Activated T-helper 1 cell treated with anti-CD3 and anti-CD28 coated beads, Interleukin-2, amount 50 U/mL, for 16 hours (primary cell): ENCODE measurements around the gene SMYD1.

Experiments
- DNase-seq, 2 donors: peaks; one replicate each; pipeline ENCODE4 v3.0.0-alpha.2; 2020; ENCODE audit warnings: low read depth in 1 of 2, low spot score in 1 of 2

Gene SMYD1

GRCh38 chr2:88055371-88056128 is 12.1 kb upstream of the SMYD1 start, which contains the start of gene KRCC1:
Gene KRCC1, minus strand, starts transcription at chr2:88055783. Its CDS starts 27,220 bp downstream, at chr2:88028563.
- peak; percentile 86 to 92 for DNase-seq

- no peak for DNase-seq
These were observed 10.2 kb upstream of the SMYD1 start for GRCh38 chr2:88057437-88057844.

- no peak for DNase-seq
These were observed 9.4 kb upstream of the SMYD1 start for GRCh38 chr2:88058191-88058590.

GRCh38 chr2:88059979-88060906 is 7.4 kb upstream of the SMYD1 start:
- DNase-seq = no peak

DNA sequence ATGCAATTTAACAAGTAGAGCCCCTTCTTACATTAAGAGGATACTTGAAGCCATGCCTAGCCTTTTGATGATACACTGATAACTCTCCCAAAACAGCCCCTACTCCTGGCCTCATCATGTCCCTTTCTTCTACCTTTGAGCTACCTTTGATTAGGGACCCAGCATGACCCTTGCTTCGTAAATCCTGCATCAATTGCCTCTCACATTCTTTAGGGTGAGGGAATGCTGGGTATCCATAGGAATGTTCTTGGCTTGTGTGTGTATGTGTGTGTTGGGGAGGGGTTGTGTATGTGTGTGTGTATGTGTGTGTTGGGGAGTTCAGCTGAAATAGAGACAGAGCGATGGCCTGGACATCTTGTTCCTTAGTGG is 6.7 kb upstream of the SMYD1 start:
- DNase-seq = no peak

DNA sequence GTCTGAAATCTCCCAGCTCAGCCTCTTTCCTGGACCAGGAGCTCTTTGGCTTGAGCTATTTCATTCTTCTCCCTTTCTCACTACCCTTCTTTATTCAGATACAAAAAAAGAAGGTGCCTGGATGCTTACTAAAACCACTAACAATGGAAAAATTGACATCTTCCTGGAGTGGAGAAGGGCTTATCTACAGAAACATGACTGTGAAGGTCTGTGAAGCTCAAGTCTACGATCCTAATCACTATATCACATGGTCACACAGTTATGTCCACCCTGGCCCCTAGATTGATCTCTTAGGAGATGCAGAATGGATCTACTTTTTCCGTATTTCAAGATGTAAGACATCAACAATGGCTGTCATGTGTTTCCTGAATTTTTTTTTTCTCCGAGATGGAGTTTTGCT is 6.3 kb upstream of the SMYD1 start:
- DNase-seq = no peak

- DNase-seq = no peak
These were observed 1.1 kb upstream of the SMYD1 start for GRCh38 chr2:88066543-88066942.

GRCh38 chr2:88067189-88067588 is 436 bp upstream of the SMYD1 start:
- DNase-seq = no peak

DNA sequence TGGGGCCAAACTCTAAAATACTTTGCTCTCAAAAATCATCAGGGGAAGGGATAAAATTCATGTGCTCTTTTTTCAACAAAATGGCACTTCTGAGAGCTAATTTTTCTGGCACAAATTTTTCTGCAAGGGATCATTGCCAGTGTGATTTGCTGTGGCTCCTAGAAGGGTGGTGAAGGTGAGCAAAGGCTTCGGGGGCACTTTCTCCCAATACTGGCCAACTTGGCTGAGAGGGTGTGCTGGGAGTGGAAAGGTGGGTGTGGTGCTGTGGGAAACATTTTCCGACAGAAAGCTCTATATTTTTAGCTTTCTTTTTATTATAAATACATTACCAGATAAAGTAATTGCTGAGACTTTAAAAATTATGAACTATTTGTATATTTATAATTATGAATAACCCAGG is 419 bp downstream of the SMYD1 start:
- DNase-seq = no peak

- DNase-seq = no peak
These were observed 1.5 kb downstream of the SMYD1 start for GRCh38 chr2:88069117-88069516.

DNA sequence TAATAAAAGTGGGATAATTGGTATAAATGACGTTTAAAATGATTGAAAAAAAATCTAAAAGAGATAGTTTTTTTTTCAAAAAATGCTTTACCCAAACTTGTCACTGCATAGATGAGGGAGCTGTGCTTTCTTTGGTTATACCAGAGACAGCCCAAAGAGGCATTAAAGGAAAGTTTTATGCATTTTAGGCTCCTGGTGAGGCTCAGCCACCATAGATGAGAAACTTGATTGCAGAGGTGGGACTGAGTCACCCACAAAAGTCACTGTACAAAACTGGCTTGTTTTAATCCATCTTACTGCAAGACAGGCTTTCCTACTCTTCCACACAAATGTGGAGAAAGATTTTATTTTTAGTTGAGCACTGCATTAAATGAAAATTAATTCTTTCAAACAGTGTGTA is 2.4 kb downstream of the SMYD1 start:
- DNase-seq = no peak

GRCh38 chr2:88071365-88071764 is 3.7 kb downstream of the SMYD1 start:
- no peak for DNase-seq

- DNase-seq = no peak
These were observed 6.5 kb downstream of the SMYD1 start for GRCh38 chr2:88074150-88074549.

GRCh38 chr2:88074854-88075292 is 7.2 kb downstream of the SMYD1 start:
- no peak for DNase-seq

DNA sequence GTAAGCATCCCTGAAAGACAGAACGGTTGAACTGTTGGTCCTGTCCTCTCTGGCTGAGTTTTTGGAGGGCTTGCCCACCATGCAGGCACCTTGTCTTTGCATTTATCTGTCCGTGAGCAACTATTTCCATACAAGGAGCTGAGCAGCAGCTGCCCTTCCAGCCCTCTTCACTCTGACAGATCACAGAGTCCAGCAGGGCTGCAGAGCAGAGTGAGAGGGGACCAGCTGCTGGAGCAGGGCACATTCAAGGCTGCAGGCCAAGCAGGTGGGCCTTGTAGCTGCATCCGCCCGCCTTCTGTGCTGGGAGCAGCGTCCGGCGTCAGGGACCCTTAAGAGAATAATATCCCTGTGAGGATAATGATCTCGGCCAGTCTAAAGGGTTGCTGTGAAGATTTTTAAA is 9.5 kb downstream of the SMYD1 start:
- no peak for DNase-seq

GRCh38 chr2:88078643-88079172 is 11.1 kb downstream of the SMYD1 start:
- no peak for DNase-seq

GRCh38 chr2:88080545-88080944 is 12.9 kb downstream of the SMYD1 start:
- DNase-seq = no peak

DNA sequence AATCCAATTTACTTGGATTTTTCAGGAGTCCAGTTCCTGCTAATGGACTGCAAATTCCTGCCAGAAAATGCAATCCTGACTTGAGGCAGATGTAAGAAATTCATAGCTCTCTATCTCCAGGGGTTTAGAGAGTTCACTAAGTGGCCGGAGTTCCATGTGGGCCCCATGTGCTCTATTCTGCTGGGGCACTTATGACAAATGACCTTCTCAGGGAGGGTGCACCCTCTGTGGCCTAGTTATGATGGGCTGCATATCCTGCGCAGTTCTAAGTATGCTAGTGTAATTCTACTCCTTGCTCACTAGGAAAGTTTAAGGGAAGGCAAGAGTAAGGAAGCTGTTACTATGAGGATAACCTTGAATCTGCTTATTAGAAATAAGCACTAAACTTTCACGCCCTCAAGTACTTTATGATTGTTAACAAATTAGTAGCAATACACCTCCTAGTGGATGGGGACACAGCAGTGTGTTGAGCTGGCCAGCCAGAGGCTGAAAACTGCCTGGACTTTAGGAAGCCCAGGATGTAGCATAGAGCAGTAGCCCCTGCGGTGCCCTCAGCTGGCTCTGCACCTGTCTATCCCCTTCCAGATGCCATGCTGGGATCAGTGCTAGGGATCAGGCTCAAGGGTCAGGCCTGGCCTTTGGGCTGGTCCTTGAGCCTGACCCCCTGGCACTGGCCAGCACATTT is 14.4 kb downstream of the SMYD1 start:
- no peak for DNase-seq

GRCh38 chr2:88082781-88083180 is 15.2 kb downstream of the SMYD1 start:
- no peak for DNase-seq

DNA sequence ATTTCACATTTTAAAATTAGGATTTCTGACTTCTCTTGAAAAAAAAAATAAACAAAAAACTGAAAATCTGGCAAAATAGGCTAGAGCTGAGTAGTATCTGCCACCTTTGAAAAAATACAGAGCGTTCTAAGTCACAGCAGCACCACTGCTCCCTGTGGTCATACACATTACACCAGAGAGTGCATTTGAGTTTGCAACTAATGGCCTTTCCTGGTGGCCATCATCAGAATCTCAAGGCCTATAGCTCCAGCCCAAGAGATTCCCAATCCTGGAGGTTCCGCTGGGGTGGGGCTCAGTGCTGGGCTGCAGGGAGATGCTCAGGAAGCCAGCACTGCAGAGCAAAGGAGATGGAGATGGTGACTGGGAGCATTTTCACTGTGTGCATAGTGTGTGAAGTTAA is 17.5 kb downstream of the SMYD1 start:
- no peak for DNase-seq

DNA sequence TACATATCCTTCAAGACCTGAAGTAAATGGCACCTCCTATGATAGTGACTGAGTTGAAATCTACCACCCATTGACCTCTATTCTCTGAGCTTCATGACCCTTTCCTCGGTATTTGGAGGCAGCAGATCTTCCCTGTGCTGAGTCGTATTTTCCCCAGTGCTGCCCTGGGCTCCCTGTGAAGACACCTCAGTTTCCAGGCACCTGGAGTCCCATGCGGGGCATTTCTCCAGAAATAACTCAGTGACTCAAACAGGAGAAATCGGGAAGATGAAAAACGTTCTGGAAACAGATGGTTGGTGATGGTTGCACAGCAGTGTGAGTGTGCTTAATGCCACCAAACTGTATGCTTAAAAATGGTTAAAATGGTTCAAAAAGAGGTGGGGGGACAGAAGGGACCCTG is 18.0 kb downstream of the SMYD1 start:
- DNase-seq = no peak
